Stimulated activated CD4-positive, alpha-beta T cell treated with anti-CD3 and anti-CD28 coated beads, Interleukin-1b, Interleukin-23, amount 100 ng/mL, for 1 hour (primary cell): Measurements from ENCODE around the gene C2orf80.
"Not testable (repeated sequence)": the region's sequence is repeated elsewhere in the genome, so short reads cannot be mapped to it uniquely, and the experiment has no call there.

Source experiments
- DNase-seq, 2 donors: peaks; one replicate each; pipeline ENCODE4 v3.0.0-alpha.2; 2020; ENCODE audit warnings: low read depth in 2 of 2

The C2orf80 gene

GRCh38 chr2:208189810-208190503, at the start of gene C2orf80:
Gene C2orf80 (minus strand): TSS chr2:208190030. CDS start chr2:208186986, 3,044 bp downstream.
- no peak for DNase-seq

- no peak for DNase-seq
Measured at GRCh38 chr2:208235860-208236259, 46.0 kb upstream of the C2orf80 start.

GRCh38 chr2:208234786-208235185, 45.0 kb upstream of the C2orf80 start:
- no peak for DNase-seq

GRCh38 chr2:208228476-208228875, 38.6 kb upstream of the C2orf80 start:
- DNase-seq: no peak

GRCh38 chr2:208227581-208228232, 37.9 kb upstream of the C2orf80 start:
- no peak for DNase-seq

- DNase-seq: no peak
Measured at GRCh38 chr2:208224802-208225201, 35.0 kb upstream of the C2orf80 start.

GRCh38 chr2:208222351-208222750, 32.5 kb upstream of the C2orf80 start:
- DNase-seq: no peak

GRCh38 chr2:208221873-208222272, 32.0 kb upstream of the C2orf80 start:
- not testable (repeated sequence) for DNase-seq

GRCh38 chr2:208210688-208211451, 21.0 kb upstream of the C2orf80 start:
- DNase-seq: no peak

GRCh38 chr2:208208335-208209085, 18.7 kb upstream of the C2orf80 start:
- no peak for DNase-seq

- DNase-seq: no peak
Measured at GRCh38 chr2:208207769-208208168, 17.9 kb upstream of the C2orf80 start.

- no peak for DNase-seq
Measured at GRCh38 chr2:208204166-208204565, 14.3 kb upstream of the C2orf80 start.

GRCh38 chr2:208195531-208195930, 5.7 kb upstream of the C2orf80 start:
- no peak for DNase-seq

- DNase-seq: no peak
Measured at GRCh38 chr2:208192611-208193236, 2.9 kb upstream of the C2orf80 start.

GRCh38 chr2:208189069-208189809, 591 bp downstream of the C2orf80 start:
- no peak for DNase-seq

- DNase-seq: no peak
Measured at GRCh38 chr2:208186893-208187292, 2.9 kb downstream of the C2orf80 start.

GRCh38 chr2:208186465-208186864, 3.4 kb downstream of the C2orf80 start:
- DNase-seq: no peak

- DNase-seq: no peak
Measured at GRCh38 chr2:208183972-208184705, 5.7 kb downstream of the C2orf80 start.

GRCh38 chr2:208183526-208183925, 6.3 kb downstream of the C2orf80 start:
- DNase-seq: no peak

GRCh38 chr2:208182835-208183234, 7.0 kb downstream of the C2orf80 start:
- DNase-seq: no peak
